GM12874 (cell line): ENCODE data around the gene NPDC1.

Experiments used
- TF ChIP-seq, protein P1 (sequence below): IDR thresholded peaks from 2 replicates; pipeline ENCODE4 v1.5.1; 2011; ENCODE audit warnings: low read depth, mild to moderate bottlenecking, control low read depth, low read length, moderate library complexity; ENCODE audit not compliant: insufficient read depth

Gene NPDC1

DNA sequence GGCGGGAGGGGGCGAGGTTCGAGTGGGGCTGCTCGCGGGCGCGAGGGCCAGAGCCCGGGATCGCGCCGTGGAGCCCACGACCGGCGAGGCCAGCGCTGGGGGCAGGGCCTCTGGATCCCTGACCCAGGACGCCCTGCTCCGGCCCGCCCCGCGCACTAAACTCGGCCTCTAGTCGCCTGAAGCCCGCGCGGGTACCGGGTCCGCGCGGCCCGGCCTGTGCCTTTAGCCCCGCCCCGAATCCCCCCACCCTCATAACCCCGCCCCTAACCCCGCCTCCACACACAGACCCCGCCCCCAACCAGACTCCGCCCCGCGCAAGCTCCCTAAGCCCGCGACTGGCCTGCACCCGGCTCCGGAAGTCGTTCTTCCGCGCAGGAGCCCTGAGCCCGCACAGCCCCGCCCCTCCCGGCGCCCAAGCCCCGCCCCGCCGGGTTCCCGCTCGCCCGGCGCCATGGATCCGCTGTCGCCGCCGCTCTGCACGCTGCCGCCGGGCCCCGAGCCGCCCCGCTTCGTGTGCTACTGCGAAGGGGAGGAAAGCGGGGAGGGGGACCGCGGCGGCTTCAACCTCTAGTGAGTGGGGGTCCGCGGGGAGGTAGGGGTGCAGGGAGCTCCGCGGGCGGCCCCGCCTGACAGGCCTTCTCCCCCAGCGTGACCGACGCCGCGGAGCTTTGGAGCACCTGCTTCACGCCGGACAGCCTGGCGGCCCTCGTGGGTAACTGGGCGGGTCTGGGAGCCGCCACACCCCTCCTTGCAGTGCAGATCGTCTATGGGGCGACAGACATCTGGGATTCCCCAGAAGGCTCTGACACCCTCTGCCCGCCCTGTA lies 53.8 kb downstream of the NPDC1 start, which contains the start of gene PAXX:
Gene PAXX (plus strand): TSS at position 430 of the 826 bp plus-strand sequence. CDS start 22 bp downstream, at position 452.
- TF ChIP-seq, protein P1, sequence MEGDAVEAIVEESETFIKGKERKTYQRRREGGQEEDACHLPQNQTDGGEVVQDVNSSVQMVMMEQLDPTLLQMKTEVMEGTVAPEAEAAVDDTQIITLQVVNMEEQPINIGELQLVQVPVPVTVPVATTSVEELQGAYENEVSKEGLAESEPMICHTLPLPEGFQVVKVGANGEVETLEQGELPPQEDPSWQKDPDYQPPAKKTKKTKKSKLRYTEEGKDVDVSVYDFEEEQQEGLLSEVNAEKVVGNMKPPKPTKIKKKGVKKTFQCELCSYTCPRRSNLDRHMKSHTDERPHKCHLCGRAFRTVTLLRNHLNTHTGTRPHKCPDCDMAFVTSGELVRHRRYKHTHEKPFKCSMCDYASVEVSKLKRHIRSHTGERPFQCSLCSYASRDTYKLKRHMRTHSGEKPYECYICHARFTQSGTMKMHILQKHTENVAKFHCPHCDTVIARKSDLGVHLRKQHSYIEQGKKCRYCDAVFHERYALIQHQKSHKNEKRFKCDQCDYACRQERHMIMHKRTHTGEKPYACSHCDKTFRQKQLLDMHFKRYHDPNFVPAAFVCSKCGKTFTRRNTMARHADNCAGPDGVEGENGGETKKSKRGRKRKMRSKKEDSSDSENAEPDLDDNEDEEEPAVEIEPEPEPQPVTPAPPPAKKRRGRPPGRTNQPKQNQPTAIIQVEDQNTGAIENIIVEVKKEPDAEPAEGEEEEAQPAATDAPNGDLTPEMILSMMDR: no peak

- TF ChIP-seq, protein P1: no peak
These were observed 55.6 kb downstream of the NPDC1 start for GRCh38 chr9:136990242-136990911.
